Psoas muscle (tissue), 8 donors: Measurements from ENCODE around the gene PAPSS2. TPM values are rescaled to one million over a fixed set of nuclear protein-coding genes. Genes with fewer than 3 reads are reported as not detected.

Experiments
- ATAC-seq, 4 donors: fragments of 200-7000 bp; cut with Tn5 transposase; one replicate each; pipeline ENCODE4 v1.9.1; 2020; ENCODE audit warnings: moderate library complexity in 3 of 4, mild to moderate bottlenecking in 2 of 4
- DNase-seq, 2 donors: peaks; one replicate each; pipeline ENCODE4 v3.0.0-alpha.2; 2020
- H3K27ac ChIP-seq: fragments of 200-600 bp; one replicate; pipeline ENCODE4 v1.8.0; 2022
- H3K27me3 ChIP-seq, 3 donors: fragments of 200-600 bp in 1 of 3; one replicate each; pipeline versions ENCODE4 v1.6.1 to v1.8.0; 2013 to 2022; ENCODE audit warnings: low read length in 2 of 3, mild to moderate bottlenecking in 2 of 3, moderate library complexity in 1 of 3; ENCODE audit not compliant: insufficient read depth in 3 of 3
- H3K36me3 ChIP-seq, 2 donors: fragments of 200-600 bp in 1 of 2; one replicate each; pipeline versions ENCODE4 v1.6.1 to v1.8.0; 2013 to 2022; ENCODE audit warnings: low read depth in 1 of 2, mild to moderate bottlenecking in 1 of 2, moderate library complexity in 1 of 2; ENCODE audit not compliant: insufficient read depth in 1 of 2
- H3K4me1 ChIP-seq: fragments of 200-600 bp; one replicate; pipeline ENCODE4 v1.8.0; 2022
- H3K4me3 ChIP-seq: fragments of 200-600 bp; one replicate; pipeline ENCODE4 v1.8.0; 2022; ENCODE audit warnings: mild to moderate bottlenecking
- H3K9me3 ChIP-seq: fragments of 200-600 bp; one replicate; pipeline ENCODE4 v1.8.0; 2022
- CTCF ChIP-seq: fragments of 200-600 bp; IDR thresholded peaks from one replicate; pipeline ENCODE4 v1.8.0; 2022; ENCODE audit warnings: antibody characterized with exemption
- WGBS, 3 donors: extraction: QIAGEN DNeasy Blood & Tissue Kit; methylation state at CpG; one replicate each; pipeline versions ENCODE4 v1.1.6 to v1.1.7; 2013; 5-methylcytosine and 5-hydroxymethylcytosine counted together
- intact Hi-C, 2 donors: fragments of 100-400 bp; cut with DNase I; formaldehyde crosslinking; loops; one replicate each; pipeline versions ENCODE4 v1.11.0 to v1.14.2; 2022
- polyA plus RNA-seq, 3 donors: library from polyadenylated mRNA; stranded (reverse); fragments of 200-250 nt; gene quantifications; one replicate each; pipeline ENCODE4 v1.2.3, GENCODE V29; 2013
- total RNA-seq, 4 donors: library from RNA; stranded (reverse); fragmentation: NEBNext Ultra II Directional in 2 of 4; extraction: Animal tissue kit (Norgen Biotek cat#: 25700) in 2 of 4; gene quantifications; one replicate each; pipeline versions ENCODE4 v1.2.1 to v1.2.4, GENCODE V29; 2021 to 2023
- donor health status: healthy with polysubstance abuse.
- donor health status: DM: no; HTN: no; CAD: no; lungs with moderate emphysema.
- donor health status: Bipolar disorder and iron deficiency.
- donor health status: healthy.
- donor health status: DM: yes; HTN: yes; CAD: no.
- donor health status: DM: no; HTN: no; CAD: no.
- donor health status: DM: no; HTN: no; CAD: no.
- donor health status: DM: yes; HTN: yes; CAD: no.

PAPSS2 gene
- total and polyA plus RNA-seq, 7 donors = 2.0 to 11.0 (median 3.8) TPM

DNA sequence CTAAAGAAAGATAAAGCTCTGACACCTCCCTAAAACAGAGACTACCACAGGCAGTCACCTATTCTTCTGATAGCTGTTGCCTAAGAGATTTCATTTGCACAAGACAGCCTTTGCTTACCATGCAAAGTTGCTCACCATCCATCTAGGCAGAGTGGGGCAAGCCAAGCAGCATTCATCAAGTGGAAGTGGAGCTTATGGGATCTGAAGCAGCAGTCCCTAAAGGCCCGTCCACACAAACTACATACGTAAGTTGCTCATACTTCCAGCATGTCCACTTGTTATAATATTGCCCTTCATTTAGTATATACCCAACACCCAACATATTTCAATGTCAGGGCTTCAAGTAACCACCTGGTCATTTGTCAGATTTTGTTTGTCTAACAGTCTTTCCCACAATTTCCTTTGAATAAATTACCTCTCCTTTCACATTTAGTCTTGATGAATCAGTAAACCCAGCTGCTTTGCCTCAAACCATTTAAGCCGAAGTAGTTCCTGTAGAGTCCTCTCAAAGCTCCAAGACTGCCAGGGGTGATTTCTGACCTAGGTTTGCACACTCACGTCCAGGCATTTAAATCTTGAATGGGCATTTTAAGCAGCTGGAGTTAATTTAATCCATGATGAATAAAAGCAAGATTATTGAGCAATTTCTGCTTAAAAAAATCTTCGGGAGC, 90.5 kb downstream of the PAPSS2 start:
- H3K9me3 ChIP-seq = no peaks in the 10 kb centered on the region
- TF ChIP-seq CTCF = no peak
- H3K36me3 ChIP-seq = peaks cover 2 to 25% of the 10 kb centered on the region in 2 donors
- H3K27ac ChIP-seq = no peak overlapping the region
- intact Hi-C loops = no loop called here
- ATAC-seq = peak in 3 of 4 donors; percentile 18 to 38 (median 38)
- H3K4me1 ChIP-seq = no peaks in the 10 kb centered on the region
- DNase-seq = no peak
- no peaks in the 10 kb centered on the region for H3K27me3 ChIP-seq
- no peak overlapping the region for H3K4me3 ChIP-seq
- WGBS, 3 donors = 56 to 67% (median 65%) methylated on average over 5 of the region's 5 CpGs

DNA sequence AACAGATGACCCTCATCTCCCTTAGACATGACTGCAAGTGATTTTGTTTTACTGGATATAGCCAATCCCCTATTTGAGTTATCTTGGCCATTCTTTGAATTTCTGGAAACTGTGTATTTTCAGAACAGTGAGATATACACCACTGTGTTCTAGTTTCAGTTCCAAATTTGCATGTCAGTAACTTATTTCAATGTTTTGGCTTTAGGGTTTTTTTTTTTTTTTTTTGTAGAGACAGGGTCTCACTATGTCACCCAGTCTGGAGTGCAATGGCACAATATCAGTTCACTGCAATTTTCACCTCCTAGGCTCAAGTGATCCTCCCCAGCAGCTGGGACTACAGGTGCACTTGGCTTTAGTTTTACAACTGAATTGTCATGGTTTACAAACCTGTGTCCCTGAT, 91.1 kb downstream of the PAPSS2 start:
- ATAC-seq = no peak
- TF ChIP-seq CTCF = no peak
- Histone ChIP-seq H3K9me3 (no peaks in the 10 kb centered on the region), H3K4me1 (no peaks in the 10 kb centered on the region), H3K36me3 (peaks cover 2 to 32% of the 10 kb centered on the region in 2 donors), H3K27ac (no peak overlapping the region), H3K27me3 (no peaks in the 10 kb centered on the region), H3K4me3 (no peak overlapping the region)
- no peak for DNase-seq
- intact Hi-C loops = no loop called here

- Histone ChIP-seq H3K36me3 (peaks cover 2 to 36% of the 10 kb centered on the region in 2 donors), H3K27me3 (no peaks in the 10 kb centered on the region), H3K27ac (no peak overlapping the region), H3K4me3 (no peak overlapping the region), H3K9me3 (no peaks in the 10 kb centered on the region), H3K4me1 (no peaks in the 10 kb centered on the region)
- intact Hi-C loops = no loop called here
- TF ChIP-seq CTCF = no peak
- ATAC-seq (no peak), DNase-seq (no peak)
- 83 to 91% (median 89%) methylated on average over 2 of the region's 2 CpGs for WGBS, 3 donors
These were observed 91.6 kb downstream of the PAPSS2 start for GRCh38 chr10:87751274-87751673.

DNA sequence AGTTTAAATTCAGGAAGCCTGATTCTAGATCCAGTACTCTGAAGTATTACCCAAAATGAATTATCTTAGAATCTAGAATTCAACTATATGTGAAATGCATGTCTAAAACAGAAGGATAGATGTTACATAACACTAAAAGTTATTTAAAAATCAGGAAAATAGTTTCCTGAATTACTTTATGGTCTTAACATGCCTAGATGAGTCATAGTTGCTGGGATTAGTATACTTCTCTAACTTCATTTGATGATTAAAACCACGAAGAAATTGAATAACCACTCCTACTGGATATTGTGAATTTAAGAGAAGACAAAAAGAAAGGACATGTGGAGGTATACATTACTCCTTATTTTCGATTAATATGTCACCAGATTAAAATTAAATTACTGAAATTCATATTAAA, 92.9 kb downstream of the PAPSS2 start:
- Histone ChIP-seq H3K9me3 (no peaks in the 10 kb centered on the region), H3K4me1 (no peaks in the 10 kb centered on the region), H3K36me3 (peaks cover 2 to 43% of the 10 kb centered on the region in 2 donors), H3K27me3 (no peaks in the 10 kb centered on the region), H3K4me3 (no peak overlapping the region), H3K27ac (no peak overlapping the region)
- TF ChIP-seq CTCF = no peak
- DNase-seq (no peak), ATAC-seq (no peak)
- intact Hi-C loops = no loop called here
- WGBS, 3 donors = 89 to 91% (median 91%) methylated on average over 2 of the region's 2 CpGs
